HG02759 (cell line): ENCODE results near the gene C1QA.
"Not testable (repeated sequence)": the region's sequence is repeated elsewhere in the genome, so short reads cannot be mapped to it uniquely, and the experiment has no call there.

ENCODE experiments used
- ATAC-seq: cut with Tn5 transposase; IDR thresholded peaks from one replicate; pipeline ENCODE4 v1.9.1; 2021; ENCODE audit warnings: mild to moderate bottlenecking, moderate library complexity; ENCODE audit not compliant: unreplicated experiment

The C1QA gene

DNA sequence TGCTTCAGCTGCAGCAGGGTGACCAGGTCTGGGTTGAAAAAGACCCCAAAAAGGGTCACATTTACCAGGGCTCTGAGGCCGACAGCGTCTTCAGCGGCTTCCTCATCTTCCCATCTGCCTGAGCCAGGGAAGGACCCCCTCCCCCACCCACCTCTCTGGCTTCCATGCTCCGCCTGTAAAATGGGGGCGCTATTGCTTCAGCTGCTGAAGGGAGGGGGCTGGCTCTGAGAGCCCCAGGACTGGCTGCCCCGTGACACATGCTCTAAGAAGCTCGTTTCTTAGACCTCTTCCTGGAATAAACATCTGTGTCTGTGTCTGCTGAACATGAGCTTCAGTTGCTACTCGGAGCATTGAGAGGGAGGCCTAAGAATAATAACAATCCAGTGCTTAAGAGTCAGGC lies 2.9 kb downstream of the C1QA start:
- ATAC-seq = no peak

DNA sequence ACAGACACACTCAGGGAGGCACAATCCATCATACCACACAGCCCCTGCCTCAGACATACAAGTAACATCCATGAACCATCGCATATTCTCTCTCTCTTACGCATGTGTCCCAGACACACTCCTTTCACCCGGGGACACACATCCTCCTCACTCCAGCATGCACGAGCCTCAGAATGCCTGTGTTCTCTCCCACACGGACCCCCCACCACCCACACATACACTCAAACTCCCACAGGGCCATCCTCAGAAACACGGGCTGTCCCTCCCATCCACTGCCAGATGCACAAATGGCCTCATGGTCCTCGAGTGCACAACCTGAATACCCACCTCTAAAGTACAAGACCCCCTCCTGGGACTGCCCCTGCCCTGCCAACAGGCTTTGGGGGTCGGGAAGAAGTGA lies 4.8 kb downstream of the C1QA start:
- no peak for ATAC-seq

DNA sequence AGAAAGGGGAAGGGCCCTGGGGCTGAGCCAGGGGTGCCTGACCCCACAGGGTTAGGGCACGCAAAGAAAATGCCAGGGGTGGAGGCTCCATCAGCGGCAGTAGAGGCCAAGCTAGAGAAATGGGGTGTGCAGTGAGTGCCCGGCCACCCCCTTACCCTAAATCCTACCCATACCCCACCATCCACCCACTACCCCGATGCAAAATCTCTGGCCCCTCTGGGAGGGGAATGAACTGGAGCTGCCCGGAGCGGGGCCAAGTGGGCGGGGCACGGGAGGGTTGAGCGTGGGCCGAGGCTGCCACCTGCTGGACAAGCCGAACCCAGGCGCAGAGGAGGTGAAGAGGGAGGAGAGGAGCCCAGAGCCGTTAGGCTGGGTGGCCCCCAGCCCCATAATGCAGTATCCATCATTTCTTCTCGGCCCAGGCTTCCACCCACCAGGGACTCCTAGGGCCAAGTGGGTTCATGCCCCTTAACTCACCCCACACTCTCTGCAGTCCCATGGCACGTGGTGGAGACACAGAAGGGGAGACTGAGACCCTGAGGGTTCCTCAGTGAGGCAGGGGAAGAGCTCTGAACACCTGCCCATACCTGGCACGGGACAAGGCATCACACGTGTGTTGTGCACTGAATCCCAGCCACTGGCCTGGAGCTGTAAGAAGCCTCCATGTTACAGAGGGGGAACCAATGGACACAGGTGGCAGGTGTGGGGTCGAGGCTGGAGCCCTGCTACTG lies 5.6 kb downstream of the C1QA start:
- no peak for ATAC-seq

DNA sequence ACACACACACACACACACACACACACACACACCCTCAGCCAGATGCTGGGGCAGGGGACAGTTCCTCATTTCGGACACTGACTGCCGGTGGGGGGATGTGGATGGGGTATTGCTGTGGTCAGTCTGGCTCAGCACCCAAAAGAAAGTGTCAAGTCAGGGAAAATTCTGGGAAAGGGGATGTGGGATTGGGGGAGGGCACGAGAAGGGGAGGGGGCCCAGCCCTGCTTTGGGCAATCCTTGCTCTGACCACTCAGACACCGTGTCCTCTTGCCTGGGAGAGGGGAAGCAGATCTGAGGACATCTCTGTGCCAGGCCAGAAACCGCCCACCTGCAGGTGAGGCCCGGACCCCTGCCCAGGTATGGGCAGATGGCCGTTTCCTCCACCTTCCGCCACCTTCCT lies 7.0 kb downstream of the C1QA start, which contains the start of gene C1QC:
C1QC (plus strand) TSS at position 253 of the 400 bp plus-strand sequence. CDS start 391 bp downstream, outside the sequence.
- ATAC-seq = no peak

DNA sequence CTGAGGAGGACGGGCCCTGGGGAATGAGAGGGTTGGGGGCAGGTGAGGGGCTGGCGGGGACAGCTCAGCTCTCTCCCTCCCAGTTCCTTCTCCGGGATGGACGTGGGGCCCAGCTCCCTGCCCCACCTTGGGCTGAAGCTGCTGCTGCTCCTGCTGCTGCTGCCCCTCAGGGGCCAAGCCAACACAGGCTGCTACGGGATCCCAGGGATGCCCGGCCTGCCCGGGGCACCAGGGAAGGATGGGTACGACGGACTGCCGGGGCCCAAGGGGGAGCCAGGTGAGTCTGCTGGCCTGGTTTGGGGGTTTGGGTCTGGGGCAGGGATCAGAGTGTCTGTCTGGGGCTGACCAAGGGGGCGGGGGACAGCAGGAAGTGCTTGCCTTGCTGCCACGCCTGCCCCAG lies 7.5 kb downstream of the C1QA start:
- ATAC-seq = no peak

DNA sequence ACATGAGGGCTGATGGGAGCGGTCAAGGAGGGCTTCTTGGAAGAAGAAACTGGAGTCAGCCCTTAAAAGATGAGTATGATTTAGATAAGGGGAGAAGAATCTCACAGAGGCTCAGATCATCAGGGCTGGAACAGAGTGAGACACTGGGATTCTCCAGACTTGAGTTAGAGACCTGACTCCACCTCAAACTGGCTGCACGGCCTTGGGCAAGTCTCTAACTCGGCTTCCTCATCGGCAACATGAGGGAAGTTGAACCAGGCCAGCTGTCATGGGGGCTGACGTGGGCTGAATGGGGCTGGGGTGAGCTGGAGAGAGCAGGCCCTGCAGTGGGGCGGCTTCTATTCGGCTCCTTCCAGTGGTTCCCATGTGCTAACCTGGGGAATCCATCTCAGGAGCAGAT lies 9.5 kb downstream of the C1QA start:
- no peak for ATAC-seq

DNA sequence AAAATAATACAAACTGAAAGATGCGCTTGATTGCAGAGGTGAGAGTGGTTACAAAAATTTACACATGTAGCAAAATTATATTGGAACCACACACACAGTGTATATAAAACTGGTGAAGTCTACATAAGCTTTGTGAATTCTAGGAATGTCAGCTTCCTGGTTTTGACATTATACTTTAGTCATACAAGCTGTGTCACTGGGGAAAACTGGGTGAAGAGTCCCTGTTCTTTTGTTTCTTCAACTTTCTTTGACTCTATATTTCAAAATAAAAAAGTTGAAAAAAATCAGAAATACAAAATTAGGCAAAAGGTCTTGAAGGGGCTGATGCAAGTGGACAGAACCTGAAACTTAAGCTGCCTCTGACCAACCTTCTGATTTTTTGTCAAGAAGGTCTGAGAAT lies 10.0 kb downstream of the C1QA start:
- no peak for ATAC-seq

DNA sequence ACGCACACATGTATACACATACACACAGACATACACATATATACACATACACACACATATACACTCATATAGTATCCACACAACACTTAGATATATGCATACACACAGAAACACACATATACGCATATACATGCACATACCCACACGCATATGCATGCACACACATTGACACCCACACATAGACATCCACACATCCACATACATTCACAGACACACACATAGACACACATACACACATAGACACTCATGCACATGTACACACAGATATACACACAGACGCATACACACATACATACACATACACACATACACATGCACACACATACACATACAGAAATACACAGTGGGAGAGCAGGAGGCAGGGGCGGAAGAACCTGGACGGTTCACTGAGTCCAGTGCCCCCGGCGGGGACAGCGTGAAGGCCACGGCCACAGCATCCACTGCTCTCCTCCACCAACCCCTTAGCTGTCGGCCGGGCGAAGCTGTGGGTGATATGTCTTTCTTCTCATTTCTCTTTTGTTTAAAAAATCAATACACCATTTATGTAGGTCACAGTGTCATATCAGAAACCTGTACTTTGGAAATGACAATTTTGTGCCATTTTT lies 13.8 kb downstream of the C1QA start:
- ATAC-seq = no peak

DNA sequence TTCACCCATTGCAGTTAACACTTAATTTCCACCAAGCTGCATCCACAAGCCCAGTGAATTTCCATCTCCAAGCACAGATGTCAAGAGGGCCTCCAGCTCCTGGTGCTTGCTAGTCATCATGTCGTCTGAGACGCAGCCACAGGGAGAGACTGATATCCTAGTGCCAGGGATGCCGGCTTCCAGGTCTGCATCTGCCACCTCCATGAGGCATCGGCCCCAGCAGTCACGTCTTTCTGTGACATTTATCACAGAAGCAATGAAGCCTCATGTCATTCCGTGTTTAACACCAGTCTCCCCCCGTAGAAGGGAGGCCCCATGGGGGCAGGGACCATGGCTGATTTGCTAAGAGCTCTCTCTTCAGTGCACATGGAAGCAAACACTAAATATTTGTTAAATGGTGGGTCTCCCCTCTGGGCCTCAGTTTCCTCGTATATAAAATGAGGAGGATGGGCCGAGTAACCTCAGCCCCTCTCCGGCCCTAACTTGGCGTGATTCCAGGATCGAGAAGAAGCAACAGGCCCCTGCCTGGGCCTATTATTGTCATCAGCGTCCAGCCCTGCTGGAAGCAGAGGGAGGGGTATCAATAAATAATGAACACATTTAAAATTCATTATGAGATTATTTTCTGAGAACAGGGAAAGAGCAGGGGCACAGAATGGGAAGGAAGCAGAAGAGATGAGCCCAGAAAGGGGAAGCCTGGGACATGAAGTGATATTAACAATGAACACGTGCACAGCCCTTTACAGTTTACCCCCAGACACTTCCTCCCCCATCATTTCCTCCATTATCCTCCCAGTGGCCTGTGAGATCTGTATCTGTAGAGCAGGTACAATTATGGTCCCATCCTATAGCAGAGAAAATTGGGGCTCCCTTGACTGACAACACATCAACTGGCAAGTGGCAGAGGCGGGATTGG lies 15.8 kb downstream of the C1QA start:
- ATAC-seq = no peak

DNA sequence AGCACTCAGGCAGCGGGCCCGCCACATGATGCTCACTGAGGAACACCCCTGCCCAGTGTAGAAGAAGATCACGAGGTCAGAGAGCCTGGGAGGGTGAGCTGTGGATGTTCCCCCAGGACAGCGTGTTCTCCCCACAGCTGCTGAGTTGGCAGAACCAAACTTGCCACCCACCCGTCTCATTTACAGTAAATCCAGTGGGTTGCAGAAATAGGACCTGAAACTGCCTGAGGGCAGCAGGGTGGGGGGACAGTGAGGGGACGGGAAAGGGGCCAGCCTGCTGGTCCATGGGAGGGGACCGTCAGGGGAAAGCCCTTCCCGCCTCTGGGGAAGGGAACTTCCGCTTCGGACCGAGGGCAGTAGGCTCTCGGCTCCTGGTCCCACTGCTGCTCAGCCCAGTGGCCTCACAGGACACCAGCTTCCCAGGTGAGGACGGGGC lies 16.5 kb downstream of the C1QA start, which contains the start of gene C1QB:
C1QB (plus strand) TSS at position 356 of the 436 bp plus-strand sequence. CDS start 6,227 bp downstream, outside the sequence.
- ATAC-seq = no peak

DNA sequence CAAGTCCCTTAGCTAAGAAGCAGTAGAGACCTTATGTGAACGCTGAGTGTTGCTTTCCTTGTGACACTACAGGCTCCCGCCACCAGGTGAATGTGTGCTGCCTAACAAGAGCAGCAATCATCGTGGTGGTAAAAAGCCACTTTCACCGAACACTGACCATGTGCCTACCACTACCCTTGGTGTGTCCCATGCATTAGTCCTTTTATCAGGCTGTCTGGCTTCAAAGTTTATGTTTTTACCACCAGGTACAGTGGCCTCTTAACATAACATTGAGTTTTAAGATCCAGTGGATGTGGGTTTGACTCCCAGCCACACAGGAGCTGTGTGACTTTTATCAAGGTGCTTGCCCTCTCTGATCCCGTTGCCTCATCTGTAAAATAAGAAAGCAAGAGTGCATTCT lies 18.3 kb downstream of the C1QA start:
- no peak for ATAC-seq

DNA sequence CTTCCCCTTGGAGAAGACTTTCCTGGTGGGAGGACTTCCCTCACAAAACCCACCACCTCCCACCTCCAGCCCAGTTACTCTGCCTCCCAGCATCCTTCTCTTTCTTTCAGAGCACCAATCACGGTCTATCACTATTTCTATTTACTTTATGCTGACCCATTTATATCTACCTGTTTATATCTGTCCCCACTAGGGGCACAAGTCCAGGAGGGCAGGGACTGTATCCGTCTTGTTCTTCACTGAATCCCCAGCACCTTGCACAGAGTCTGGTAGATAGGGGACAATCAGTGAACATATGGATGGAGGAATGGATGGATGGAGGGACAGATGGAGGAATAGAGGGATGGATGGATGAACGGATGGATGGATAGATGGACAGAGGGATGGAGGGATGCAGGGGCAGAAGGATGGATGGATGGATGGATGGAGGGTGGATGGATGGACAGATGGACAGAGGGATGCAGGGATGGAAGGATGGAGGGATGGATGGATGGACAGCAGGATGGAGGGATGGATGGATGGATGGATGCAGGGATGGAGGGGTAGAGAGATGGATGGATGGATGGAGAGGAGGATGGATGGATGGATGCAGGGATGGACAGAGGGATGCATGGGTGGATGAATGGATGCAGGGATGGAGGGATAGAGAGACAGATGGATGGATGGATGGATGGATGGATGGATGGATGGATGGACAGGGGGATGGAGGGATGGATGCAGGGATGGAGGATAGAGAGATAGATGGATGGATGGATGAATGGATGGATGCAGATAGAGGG lies 22.1 kb downstream of the C1QA start:
- ATAC-seq = no peak

DNA sequence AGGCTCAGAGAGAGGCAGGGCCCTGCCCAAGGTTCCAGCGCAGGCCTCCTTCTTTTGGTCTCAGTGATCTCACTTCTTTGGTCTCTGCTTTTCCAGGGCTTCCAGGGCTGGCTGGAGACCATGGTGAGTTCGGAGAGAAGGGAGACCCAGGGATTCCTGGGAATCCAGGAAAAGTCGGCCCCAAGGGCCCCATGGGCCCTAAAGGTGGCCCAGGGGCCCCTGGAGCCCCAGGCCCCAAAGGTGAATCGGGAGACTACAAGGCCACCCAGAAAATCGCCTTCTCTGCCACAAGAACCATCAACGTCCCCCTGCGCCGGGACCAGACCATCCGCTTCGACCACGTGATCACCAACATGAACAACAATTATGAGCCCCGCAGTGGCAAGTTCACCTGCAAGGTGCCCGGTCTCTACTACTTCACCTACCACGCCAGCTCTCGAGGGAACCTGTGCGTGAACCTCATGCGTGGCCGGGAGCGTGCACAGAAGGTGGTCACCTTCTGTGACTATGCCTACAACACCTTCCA lies 24.4 kb downstream of the C1QA start:
- no peak for ATAC-seq

DNA sequence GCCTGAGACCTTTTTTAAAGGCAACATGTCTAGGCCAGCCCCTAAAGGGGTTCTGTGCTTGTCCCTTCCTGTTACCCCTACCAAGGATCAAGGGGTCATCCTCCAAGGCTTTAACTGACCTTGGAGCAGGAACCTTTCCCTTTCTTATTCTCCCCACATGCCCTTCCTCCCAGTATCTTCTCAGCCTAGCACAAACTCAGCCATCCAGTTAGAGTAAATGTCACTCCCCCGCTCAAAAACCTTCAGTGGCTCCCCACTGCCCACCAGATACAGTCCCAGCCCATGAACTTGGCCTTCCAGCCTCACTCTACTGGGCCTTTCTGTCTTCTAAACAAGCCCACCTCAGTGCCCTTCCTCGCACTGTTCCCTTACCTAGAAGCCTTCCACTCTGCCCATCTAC lies 25.5 kb downstream of the C1QA start:
- no peak for ATAC-seq

DNA sequence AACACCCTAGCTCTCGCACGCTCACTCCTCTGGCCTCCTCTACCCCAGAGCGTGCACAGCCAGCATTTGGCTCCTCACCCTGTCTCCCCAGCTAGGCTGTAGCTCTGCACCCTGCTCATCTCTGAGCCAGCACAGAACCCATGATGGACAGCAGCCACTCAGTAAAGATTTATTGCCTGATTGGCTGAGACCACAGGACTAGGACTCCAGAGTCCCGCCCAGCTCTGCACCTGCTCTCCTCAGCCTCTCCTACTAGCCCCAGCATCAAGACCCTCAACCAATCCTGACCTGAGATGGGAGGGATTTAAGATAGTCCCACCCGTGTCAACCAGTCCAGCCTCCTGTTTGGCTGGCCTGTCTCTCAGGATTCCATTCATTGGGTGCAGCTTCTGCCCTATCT lies 25.9 kb downstream of the C1QA start:
- ATAC-seq = no peak

DNA sequence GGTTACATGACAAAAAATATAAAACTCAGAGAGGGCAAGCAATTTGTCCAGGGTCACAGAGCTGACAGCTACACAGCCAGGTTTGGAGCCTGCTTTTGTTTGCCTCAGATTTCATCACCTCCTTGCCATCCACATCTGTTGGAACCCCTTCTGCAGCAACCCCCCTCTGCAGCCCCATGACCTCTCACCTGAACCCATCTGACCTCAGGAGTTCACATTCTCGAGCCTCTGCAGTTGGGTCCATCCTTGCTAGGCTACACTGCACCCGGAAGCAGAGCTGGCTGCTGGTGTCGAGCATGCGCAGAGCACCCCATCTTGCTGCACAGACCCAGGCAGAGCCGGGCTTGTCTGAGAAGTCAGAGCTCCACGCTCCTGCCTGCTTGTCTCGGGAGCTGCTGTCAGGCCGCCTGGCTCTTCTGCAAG lies 26.6 kb downstream of the C1QA start:
- no peak for ATAC-seq

DNA sequence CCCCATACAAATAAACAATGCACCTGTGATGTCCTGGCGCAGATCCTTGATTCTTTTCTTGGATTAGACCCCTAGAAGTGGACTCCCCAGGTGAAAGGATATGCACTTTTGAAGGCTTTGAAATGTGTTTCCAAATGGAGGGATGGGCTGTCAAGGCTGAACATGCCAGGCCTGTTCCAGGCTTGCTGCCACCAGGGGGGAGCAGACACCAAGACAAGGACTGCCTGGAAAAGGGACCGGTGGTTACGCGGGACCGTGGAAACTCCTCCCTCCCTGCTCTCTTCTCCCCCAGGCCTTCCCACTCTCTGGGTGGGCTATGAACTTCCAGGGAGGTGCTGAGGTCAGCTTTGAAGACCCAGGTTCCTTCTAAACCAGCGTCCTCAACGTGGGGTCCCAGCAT lies 29.3 kb downstream of the C1QA start:
- no peak for ATAC-seq

DNA sequence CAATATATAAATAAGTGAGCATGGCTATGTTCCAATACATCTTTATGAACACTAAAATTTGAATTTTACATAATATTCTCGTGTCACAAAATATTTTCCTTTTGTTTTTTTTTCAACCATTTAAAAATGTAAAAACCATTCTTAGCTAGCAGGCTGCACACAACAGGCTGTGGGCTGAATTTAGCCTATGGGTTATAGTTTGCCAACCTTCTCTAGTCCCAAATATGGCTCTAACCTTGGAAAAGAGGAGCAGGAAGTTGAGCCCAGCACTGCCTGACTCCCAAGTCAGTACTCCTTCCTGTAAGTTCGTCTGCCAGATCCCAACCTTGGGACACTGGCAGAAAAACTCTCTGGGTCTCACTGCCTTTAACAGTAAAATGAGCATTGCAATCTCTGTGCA lies 30.0 kb downstream of the C1QA start:
- no peak for ATAC-seq

DNA sequence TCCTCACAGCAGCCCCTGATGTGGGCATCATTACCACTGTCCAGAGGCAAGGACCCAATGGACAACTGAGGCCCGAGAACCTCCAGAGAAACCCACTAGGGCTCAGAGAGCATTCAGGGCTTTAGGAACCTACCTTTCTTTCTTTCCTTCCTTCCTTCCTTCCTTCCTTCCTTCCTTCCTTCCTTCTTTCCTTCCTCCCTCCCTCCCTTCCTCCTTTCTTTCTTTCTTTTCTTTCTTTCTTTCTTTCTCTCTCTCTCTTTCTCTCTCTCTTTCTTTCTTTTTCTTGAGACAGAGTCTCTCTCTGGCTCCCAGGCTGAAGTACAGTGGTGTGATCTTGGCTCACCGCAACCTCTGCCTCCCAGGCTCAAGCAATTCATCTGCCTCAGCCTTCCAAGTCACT lies 32.4 kb downstream of the C1QA start:
- not testable (repeated sequence) for ATAC-seq

DNA sequence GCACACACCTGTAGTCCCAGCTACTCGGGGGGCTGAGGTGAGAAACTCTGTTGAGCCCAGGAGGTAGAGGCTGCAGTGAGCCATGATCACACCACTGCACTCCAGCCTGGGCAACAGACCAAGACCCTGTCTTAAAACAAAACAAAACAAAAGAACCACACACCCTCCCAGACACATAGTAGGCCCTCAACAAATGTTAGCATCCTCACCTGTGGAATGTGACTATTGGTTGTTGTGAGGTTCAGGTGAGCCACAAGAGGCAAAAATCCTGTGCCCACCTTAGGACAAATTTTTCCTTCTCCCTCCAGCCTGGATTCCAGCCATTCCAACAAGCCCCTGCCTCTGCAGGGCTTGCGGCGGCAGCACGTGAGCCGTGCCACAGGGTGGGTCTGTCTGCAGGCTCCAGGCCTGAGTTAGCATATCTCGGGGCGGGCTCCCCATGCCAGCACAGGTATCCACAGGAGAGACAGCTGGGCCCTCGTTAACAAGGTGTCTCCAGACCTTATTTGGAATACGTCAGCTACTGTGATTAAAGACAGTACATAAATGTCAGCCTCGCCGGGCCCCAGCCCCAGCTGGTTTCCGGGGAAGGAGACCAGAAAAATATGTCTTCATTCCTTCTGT lies 34.0 kb downstream of the C1QA start:
- ATAC-seq = no peak
